SK-N-MC (cell line): Measurements from ENCODE around the gene TREML2.

Source experiments
- DNase-seq: peaks from one replicate; pipeline ENCODE4 v3.0.0-alpha.2; 2011; ENCODE audit warnings: low read depth, low spot score
- H3K27ac ChIP-seq: fragments of 200-600 bp; sonication (generic); 2 replicates; pipeline ENCODE4 v1.5.1; 2016; ENCODE audit warnings: mixed run types
- H3K36me3 ChIP-seq: fragments of 200-600 bp; sonication (generic); 2 replicates; pipeline ENCODE4 v1.6.1; 2017; ENCODE audit warnings: antibody characterized with exemption, low read length, mixed read lengths; ENCODE audit not compliant: insufficient read depth
- H3K4me3 ChIP-seq: fragments of 200-600 bp; sonication (generic); 2 replicates; pipeline ENCODE4 v1.5.1; 2016
- H3K9ac ChIP-seq: fragments of 200-600 bp; sonication (generic); 2 replicates; pipeline ENCODE4 v1.8.0; 2017; ENCODE audit warnings: mixed run types, mixed read lengths; ENCODE audit not compliant: insufficient read length
- H3K9me3 ChIP-seq: fragments of 200-600 bp; sonication (generic); 2 replicates; pipeline ENCODE4 v1.6.1; 2017; ENCODE audit warnings: low read depth, mild to moderate bottlenecking, antibody characterized with exemption, low read length, moderate library complexity, mixed read lengths
- EZH2 ChIP-seq: fragments of 200-600 bp; sonication (generic); IDR thresholded peaks from one replicate; pipeline ENCODE4 v1.6.1; 2017; ENCODE audit warnings: antibody characterized with exemption
- FOXP2 ChIP-seq: optimal IDR thresholded peaks from 2 replicates; pipeline ENCODE3; 2011; ENCODE audit warnings: mild to moderate bottlenecking, moderate library complexity; ENCODE audit not compliant: insufficient read depth; ENCODE audit errors: extremely low read length, control extremely low read depth
- POLR2AphosphoS5 ChIP-seq: IDR thresholded peaks from 2 replicates; pipeline ENCODE4 v1.6.1; 2012; ENCODE audit warnings: mild to moderate bottlenecking, low read depth, low read length, borderline replicate concordance

The TREML2 gene

GRCh38 chr6:41184761-41185160 is 16.2 kb downstream of the TREML2 start:
- no peak for TF ChIP-seq FOXP2
- no peak for TF ChIP-seq EZH2
- H3K9ac ChIP-seq, result no peak overlapping the region
- H3K36me3 ChIP-seq, result no peaks in the 10 kb centered on the region
- no peaks in the 10 kb centered on the region for H3K9me3 ChIP-seq
- no peak for DNase-seq
- no peak overlapping the region for H3K27ac ChIP-seq
- no peak overlapping the region for H3K4me3 ChIP-seq

GRCh38 chr6:41182069-41183034 is 18.6 kb downstream of the TREML2 start:
- H3K4me3 ChIP-seq, result no peak overlapping the region
- H3K36me3 ChIP-seq, result no peaks in the 10 kb centered on the region
- no peak overlapping the region for H3K9ac ChIP-seq
- no peaks in the 10 kb centered on the region for H3K9me3 ChIP-seq
- H3K27ac ChIP-seq, result no peak overlapping the region
- TF ChIP-seq FOXP2 (no peak), POLR2AphosphoS5 (no peak), EZH2 (no peak)
- DNase-seq, result peak; percentile 39

DNA sequence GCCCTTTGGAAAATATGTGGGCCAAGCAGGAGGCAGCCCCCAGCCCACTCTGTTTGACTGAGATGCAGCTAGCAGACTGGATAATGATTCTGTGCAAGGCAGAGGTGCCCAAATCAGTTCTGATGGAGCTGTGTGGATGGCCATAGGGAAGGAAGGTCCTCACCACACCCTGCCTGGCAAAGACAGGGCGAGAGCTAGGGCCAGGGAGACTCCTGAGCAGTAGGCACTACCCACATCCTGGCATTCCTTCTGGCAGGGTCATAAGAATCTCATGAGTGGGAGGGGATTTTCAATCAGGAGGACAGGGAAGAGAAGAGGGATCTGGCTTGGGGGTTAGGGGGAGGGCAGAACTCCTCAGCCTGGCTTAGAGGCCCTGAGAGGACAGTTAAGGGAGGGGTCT is 19.4 kb downstream of the TREML2 start:
- no peaks in the 10 kb centered on the region for H3K9me3 ChIP-seq
- no peaks in the 10 kb centered on the region for H3K36me3 ChIP-seq
- no peak overlapping the region for H3K9ac ChIP-seq
- TF ChIP-seq FOXP2, result no peak
- no peak for TF ChIP-seq POLR2AphosphoS5
- no peak for TF ChIP-seq EZH2
- H3K27ac ChIP-seq, result no peak overlapping the region
- DNase-seq, result no peak
- H3K4me3 ChIP-seq, result no peak overlapping the region

DNA sequence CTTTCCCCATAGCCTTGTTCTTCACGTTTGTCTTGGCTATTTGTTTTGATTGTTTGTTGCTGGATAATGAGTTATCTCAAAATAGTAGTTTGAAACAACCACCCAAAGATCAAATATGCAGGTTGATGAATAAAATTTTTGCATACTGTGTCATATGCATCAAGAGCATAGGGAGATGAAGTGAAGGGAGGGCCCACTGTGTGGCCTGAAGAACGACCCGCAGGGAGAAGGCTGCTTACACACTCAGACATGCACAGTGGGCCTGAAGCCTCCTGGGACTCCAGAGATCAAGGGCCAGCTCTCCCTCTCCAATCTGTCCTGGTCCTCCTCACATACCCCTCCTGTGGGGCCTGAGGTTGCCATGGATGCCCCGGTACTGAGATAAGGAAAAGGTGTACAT is 21.8 kb downstream of the TREML2 start:
- no peak for DNase-seq
- Histone ChIP-seq H3K9me3 (no peaks in the 10 kb centered on the region), H3K36me3 (no peaks in the 10 kb centered on the region), H3K4me3 (no peak overlapping the region), H3K27ac (no peak overlapping the region), H3K9ac (no peak overlapping the region)
- no peak for TF ChIP-seq EZH2
- TF ChIP-seq POLR2AphosphoS5, result no peak
- no peak for TF ChIP-seq FOXP2

- DNase-seq, result no peak
- no peak overlapping the region for H3K27ac ChIP-seq
- H3K4me3 ChIP-seq, result no peak overlapping the region
- TF ChIP-seq POLR2AphosphoS5 (no peak), FOXP2 (no peak), EZH2 (no peak)
- H3K36me3 ChIP-seq, result no peaks in the 10 kb centered on the region
- H3K9ac ChIP-seq, result no peak overlapping the region
- H3K9me3 ChIP-seq, result no peaks in the 10 kb centered on the region
Measured at GRCh38 chr6:41177695-41178094, 23.3 kb downstream of the TREML2 start.

DNA sequence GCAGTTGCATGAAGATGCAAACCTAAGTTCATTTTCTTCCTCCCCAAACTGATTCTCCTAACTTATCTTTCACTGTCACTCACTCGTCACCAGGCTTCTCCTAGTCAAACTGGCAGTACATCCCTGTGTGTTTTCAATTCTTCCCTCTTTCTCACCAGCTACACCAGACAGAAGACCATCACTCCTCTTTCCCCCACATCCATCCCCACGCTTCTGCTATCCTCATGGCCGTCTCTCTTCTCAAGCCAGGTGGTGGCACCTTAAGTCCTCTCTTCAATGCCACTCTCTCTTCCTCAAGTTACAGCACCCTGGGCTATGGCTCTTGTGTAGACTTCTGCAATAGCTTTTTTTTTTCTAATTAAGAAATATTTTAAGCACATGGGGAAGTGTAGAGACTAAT is 23.7 kb downstream of the TREML2 start:
- Histone ChIP-seq H3K9me3 (no peaks in the 10 kb centered on the region), H3K4me3 (no peak overlapping the region), H3K27ac (no peak overlapping the region), H3K9ac (no peak overlapping the region), H3K36me3 (no peaks in the 10 kb centered on the region)
- no peak for TF ChIP-seq FOXP2
- TF ChIP-seq EZH2, result no peak
- TF ChIP-seq POLR2AphosphoS5, result no peak
- no peak for DNase-seq

DNA sequence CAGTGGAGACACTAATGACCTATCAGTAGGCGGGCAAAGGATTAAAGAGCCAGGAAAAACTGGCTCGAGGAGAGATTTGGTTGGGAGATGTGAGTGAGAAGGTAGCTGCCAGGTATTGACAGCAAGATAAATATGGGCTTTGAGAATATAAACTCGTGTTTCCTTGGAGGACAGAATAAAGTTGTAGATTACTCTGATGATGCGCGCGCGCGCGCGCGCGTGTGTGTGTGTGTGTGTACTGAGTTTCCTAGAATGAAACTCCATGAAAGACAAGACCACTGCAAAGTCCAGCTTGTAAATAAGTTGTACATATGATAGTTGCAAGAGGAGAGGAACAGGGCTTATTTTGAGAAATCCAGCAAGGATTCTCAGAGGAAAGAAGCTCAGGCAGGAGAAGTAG is 24.8 kb downstream of the TREML2 start:
- Histone ChIP-seq H3K9ac (no peak overlapping the region), H3K9me3 (no peaks in the 10 kb centered on the region)
- TF ChIP-seq EZH2 (no peak), FOXP2 (no peak), POLR2AphosphoS5 (no peak)

GRCh38 chr6:41175084-41175483 is 25.9 kb downstream of the TREML2 start:
- TF ChIP-seq FOXP2 (no peak), POLR2AphosphoS5 (no peak), EZH2 (no peak)
- H3K4me3 ChIP-seq, result no peak overlapping the region
- no peaks in the 10 kb centered on the region for H3K36me3 ChIP-seq
- H3K9me3 ChIP-seq, result no peaks in the 10 kb centered on the region
- H3K9ac ChIP-seq, result no peak overlapping the region
- no peak overlapping the region for H3K27ac ChIP-seq
- no peak for DNase-seq

More for the DNA sequence above, 24.8 kb downstream of the TREML2 start:
- Histone ChIP-seq H3K36me3 (no peaks in the 10 kb centered on the region), H3K4me3 (no peak overlapping the region), H3K27ac (no peak overlapping the region)
- no peak for DNase-seq
